ENCODE results near the gene KCNJ10.

The KCNJ10 gene

DNA sequence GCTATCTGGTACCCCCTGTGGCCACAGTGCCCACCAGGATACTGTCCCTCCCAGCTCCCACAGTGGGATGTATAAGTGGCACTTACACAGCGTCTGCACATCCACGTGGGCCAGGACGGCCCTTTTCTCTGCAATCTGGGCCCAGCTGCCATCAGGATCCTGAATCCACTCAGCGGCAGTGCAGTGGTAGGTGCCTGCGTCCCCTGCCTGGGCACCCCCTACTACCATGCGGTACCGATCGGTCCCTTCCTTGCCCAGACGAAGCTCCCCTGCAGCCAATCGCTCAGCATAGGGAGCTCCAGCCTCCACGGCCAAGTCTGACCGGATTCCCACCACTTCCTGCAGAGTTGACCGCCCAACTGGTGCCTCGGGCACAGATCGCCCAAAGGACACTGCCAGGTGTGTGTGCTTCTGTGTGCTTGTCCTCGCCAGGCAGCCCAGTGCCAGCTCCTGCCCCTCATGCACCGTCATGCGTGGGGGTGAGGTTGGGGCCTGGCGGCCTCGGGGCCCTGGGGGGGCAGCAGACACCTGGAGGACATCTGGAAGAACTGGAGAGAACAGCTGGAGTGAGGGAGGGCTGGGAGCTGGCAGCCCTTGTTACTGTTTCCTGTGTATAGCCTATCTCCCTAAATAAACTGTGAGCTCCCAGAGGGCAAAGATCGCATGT lies 23.8 kb upstream of the KCNJ10 start:
- no peak overlapping the region for H3K27ac ChIP-seq
- TF ChIP-seq, protein P1, sequence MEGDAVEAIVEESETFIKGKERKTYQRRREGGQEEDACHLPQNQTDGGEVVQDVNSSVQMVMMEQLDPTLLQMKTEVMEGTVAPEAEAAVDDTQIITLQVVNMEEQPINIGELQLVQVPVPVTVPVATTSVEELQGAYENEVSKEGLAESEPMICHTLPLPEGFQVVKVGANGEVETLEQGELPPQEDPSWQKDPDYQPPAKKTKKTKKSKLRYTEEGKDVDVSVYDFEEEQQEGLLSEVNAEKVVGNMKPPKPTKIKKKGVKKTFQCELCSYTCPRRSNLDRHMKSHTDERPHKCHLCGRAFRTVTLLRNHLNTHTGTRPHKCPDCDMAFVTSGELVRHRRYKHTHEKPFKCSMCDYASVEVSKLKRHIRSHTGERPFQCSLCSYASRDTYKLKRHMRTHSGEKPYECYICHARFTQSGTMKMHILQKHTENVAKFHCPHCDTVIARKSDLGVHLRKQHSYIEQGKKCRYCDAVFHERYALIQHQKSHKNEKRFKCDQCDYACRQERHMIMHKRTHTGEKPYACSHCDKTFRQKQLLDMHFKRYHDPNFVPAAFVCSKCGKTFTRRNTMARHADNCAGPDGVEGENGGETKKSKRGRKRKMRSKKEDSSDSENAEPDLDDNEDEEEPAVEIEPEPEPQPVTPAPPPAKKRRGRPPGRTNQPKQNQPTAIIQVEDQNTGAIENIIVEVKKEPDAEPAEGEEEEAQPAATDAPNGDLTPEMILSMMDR (IDR thresholded peaks at IDR 0.05): no peak
- no peak for TF ChIP-seq ZFX (IDR thresholded peaks at IDR 0.05; ENCODE audit: borderline replicate concordance)

DNA sequence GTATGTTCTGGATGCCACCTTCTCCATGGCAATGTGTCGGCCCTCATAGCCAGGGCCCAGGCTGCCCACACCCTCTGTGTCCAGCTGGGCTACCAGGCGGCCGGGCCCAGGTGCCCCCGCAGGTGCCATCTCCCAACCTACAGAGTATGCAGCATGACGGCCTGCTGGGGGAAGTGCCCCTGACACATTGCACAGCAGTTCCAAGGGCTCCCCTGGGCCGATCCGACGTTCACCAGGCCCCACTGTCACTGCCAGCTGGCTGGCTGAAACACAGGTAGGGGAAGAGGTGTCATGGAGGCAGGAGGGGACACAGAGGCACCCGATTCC lies 23.1 kb upstream of the KCNJ10 start:
- no peak for TF ChIP-seq ZFX (IDR thresholded peaks at IDR 0.05; ENCODE audit: borderline replicate concordance)
- TF ChIP-seq, protein P1 (IDR thresholded peaks at IDR 0.05): no peak
- H3K27ac ChIP-seq: no peak overlapping the region

DNA sequence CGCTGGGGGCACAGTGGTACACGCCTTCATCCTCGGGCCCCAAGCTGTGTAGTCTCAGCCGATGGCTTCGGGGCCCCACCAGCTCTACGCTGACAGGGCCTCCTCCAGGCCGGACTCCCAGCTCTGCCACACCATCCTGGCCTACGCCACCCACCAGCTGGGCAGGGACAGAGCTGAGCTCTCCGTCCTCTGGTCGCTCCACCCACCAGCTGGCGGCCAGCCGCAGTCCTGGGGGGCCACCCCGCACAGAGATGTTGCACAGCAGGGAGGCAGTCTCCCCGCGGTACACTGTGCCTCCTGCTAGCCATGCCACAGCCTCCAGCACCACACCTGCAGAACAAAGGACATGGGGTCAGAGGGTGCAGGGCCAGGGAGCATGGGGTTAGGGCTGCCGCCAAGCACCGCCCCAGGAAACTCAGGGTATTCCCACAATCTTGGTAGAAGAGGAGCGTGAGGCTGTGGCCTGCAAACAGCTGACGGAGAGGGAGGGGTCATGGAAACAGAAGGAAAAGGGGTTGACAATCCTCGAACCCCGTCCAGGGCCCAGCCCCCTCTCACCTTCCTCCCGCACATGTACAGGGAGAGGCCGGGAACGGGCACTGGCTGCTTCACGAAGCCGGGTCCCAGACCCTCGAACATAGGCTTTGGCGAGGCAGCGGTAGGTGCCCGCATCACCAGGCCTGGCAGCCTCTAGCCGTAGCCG lies 22.6 kb upstream of the KCNJ10 start:
- TF ChIP-seq, protein P1 (IDR thresholded peaks at IDR 0.05): no peak
- no peak for TF ChIP-seq ZFX (IDR thresholded peaks at IDR 0.05; ENCODE audit: borderline replicate concordance)
- H3K27ac ChIP-seq: no peak overlapping the region

- TF ChIP-seq ZFX (IDR thresholded peaks at IDR 0.05; ENCODE audit: borderline replicate concordance): no peak
- TF ChIP-seq, protein P1 (IDR thresholded peaks at IDR 0.05): no peak
- H3K27ac ChIP-seq: no peak overlapping the region
Measured at GRCh38 chr1:160091666-160092223, 21.8 kb upstream of the KCNJ10 start.

GRCh38 chr1:160090760-160091159 lies 20.8 kb upstream of the KCNJ10 start:
- H3K27ac ChIP-seq: no peak overlapping the region
- TF ChIP-seq, protein P1 (IDR thresholded peaks at IDR 0.05): no peak
- no peak for TF ChIP-seq ZFX (IDR thresholded peaks at IDR 0.05; ENCODE audit: borderline replicate concordance)

DNA sequence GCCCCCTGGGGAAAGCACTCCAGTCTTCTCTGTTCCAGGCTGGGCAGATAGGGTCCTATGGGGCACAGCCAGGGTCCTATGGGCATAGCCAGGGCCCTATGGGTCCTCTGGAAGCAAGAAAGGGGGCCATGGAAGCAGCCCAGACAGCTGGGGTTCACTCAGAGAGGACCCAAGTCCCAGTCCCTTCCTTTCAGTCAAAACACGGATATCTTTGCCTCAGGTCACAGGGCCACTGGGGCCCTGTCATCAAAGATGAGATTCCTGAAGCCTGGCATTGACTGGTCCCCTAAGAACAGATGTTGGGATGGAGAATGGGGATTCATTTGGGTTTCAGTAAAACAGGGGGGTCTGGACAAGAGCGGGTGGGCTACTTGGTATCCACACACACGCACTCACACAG lies 19.9 kb upstream of the KCNJ10 start:
- H3K27ac ChIP-seq: no peak overlapping the region
- TF ChIP-seq ZFX (IDR thresholded peaks at IDR 0.05; ENCODE audit: borderline replicate concordance): no peak
- TF ChIP-seq, protein P1 (IDR thresholded peaks at IDR 0.05): no peak

DNA sequence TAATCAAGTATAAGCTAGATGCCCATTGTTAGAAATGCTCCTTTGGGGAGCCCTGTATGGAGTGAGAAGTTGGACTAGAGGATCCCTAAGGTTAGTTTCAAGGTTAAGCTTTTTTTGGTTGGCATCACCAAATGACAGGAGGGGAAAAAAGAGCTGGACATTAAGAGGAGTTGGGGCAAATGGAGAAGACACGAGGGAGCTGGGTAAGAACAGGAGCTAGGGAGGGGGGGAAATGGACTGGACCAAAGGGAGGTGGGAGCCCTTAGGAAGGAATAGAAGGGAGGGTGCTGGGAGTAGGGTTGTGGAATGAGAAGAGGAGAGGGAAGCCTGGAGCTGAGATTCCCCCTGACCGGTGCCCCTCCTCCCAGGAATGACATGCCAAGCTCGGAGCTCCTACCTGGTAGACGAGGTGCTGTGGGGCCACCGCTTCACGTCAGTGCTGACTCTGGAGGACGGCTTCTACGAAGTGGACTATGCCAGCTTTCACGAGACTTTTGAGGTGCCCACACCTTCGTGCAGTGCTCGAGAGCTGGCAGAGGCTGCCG lies 17.2 kb upstream of the KCNJ10 start:
- no peak overlapping the region for H3K27ac ChIP-seq
- TF ChIP-seq, protein P1 (IDR thresholded peaks at IDR 0.05): no peak
- no peak for TF ChIP-seq ZFX (IDR thresholded peaks at IDR 0.05; ENCODE audit: borderline replicate concordance)

Measured in 22Rv1 (cell line).